Measurements from ENCODE around the gene MNDA.

MNDA gene

GRCh38 chr1:158818560-158818959 lies 12.6 kb upstream of the MNDA start:
- Histone ChIP-seq H3K79me2 (ENCODE audit: insufficient read depth, low read length) (no peaks in the 10 kb centered on the region), H3K9me3 (ENCODE audit: low read length) (no peaks in the 10 kb centered on the region), H4K20me1 (ENCODE audit: insufficient read depth, low read length) (no peaks in the 10 kb centered on the region), H3K4me3 (ENCODE audit: low read depth, low read length, poor library complexity, severe bottlenecking) (no peak overlapping the region), H3K27ac (ENCODE audit: low read depth, low read length, poor library complexity, severe bottlenecking) (no peak overlapping the region), H3F3A (ENCODE audit: insufficient read depth, low read length) (no peaks in the 10 kb centered on the region), H3K36me3 (ENCODE audit: insufficient read depth, low read length) (no peaks in the 10 kb centered on the region), H3K9me2 (ENCODE audit: low read depth, low read length) (no peaks in the 10 kb centered on the region), H3K9ac (ENCODE audit: low read length) (no peak overlapping the region), H3K27me3 (ENCODE audit: insufficient read depth, low read length) (no peaks in the 10 kb centered on the region), H3K4me1 (ENCODE audit: insufficient read depth, low read length, severe bottlenecking) (no peaks in the 10 kb centered on the region), H2AFZ (ENCODE audit: low read length) (no peak overlapping the region), H3K4me2 (ENCODE audit: low read length) (no peak overlapping the region)
- TF ChIP-seq EZH2 (IDR thresholded peaks at IDR 0.05; ENCODE audit: borderline replicate concordance, low read length): no peak
- no peak for TF ChIP-seq CTCF (IDR thresholded peaks at IDR 0.05; ENCODE audit: low read length)

DNA sequence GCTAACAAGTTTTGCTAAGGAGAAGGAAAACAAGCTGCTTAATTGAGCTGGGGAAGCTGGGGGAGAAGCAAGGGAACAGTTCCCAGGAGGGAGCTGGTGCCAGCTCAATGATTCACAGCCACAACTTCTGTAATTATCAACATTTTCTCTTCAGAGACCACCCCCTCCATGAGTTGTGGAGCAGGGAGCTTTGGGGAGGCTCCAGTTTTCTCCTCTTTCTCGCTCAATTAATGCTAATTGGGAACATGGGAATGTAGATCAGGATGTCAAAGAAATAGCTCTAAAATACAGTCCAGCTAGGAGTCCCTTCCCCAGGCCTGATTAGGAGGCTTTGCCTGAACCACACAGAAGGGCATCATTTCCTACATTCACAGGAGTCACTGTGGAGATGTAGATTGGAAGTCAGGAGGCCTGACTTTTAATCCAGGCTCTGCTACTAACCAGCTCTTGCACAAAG lies 12.1 kb upstream of the MNDA start:
- no peaks in the 10 kb centered on the region for H3K9me2 ChIP-seq (ENCODE audit: low read depth, low read length)
- no peak overlapping the region for H3K9ac ChIP-seq (ENCODE audit: low read length)
- no peak overlapping the region for H3K4me3 ChIP-seq (ENCODE audit: low read depth, low read length, poor library complexity, severe bottlenecking)
- no peaks in the 10 kb centered on the region for H4K20me1 ChIP-seq (ENCODE audit: insufficient read depth, low read length)
- H3K27me3 ChIP-seq (ENCODE audit: insufficient read depth, low read length): no peaks in the 10 kb centered on the region
- H3K79me2 ChIP-seq (ENCODE audit: insufficient read depth, low read length): no peaks in the 10 kb centered on the region
- no peaks in the 10 kb centered on the region for H3F3A ChIP-seq (ENCODE audit: insufficient read depth, low read length)
- H2AFZ ChIP-seq (ENCODE audit: low read length): no peak overlapping the region
- H3K4me2 ChIP-seq (ENCODE audit: low read length): no peak overlapping the region
- H3K27ac ChIP-seq (ENCODE audit: low read depth, low read length, poor library complexity, severe bottlenecking): no peak overlapping the region
- H3K9me3 ChIP-seq (ENCODE audit: low read length): no peaks in the 10 kb centered on the region
- H3K36me3 ChIP-seq (ENCODE audit: insufficient read depth, low read length): no peaks in the 10 kb centered on the region
- TF ChIP-seq EZH2 (IDR thresholded peaks at IDR 0.05; ENCODE audit: borderline replicate concordance, low read length) (no peak), CTCF (IDR thresholded peaks at IDR 0.05; ENCODE audit: low read length) (no peak)
- no peaks in the 10 kb centered on the region for H3K4me1 ChIP-seq (ENCODE audit: insufficient read depth, low read length, severe bottlenecking)

GRCh38 chr1:158819461-158820443 lies 11.4 kb upstream of the MNDA start:
- TF ChIP-seq CTCF (IDR thresholded peaks at IDR 0.05; ENCODE audit: low read length) (no peak), EZH2 (IDR thresholded peaks at IDR 0.05; ENCODE audit: borderline replicate concordance, low read length) (no peak)
- no peak overlapping the region for H3K9ac ChIP-seq (ENCODE audit: low read length)
- no peaks in the 10 kb centered on the region for H3K27me3 ChIP-seq (ENCODE audit: insufficient read depth, low read length)
- H3K4me2 ChIP-seq (ENCODE audit: low read length): no peak overlapping the region
- H3F3A ChIP-seq (ENCODE audit: insufficient read depth, low read length): no peaks in the 10 kb centered on the region
- H3K4me3 ChIP-seq (ENCODE audit: low read depth, low read length, poor library complexity, severe bottlenecking): no peak overlapping the region
- H3K27ac ChIP-seq (ENCODE audit: low read depth, low read length, poor library complexity, severe bottlenecking): no peak overlapping the region
- H3K9me3 ChIP-seq (ENCODE audit: low read length): no peaks in the 10 kb centered on the region
- no peaks in the 10 kb centered on the region for H3K36me3 ChIP-seq (ENCODE audit: insufficient read depth, low read length)
- H4K20me1 ChIP-seq (ENCODE audit: insufficient read depth, low read length): no peaks in the 10 kb centered on the region
- H3K79me2 ChIP-seq (ENCODE audit: insufficient read depth, low read length): no peaks in the 10 kb centered on the region
- no peaks in the 10 kb centered on the region for H3K9me2 ChIP-seq (ENCODE audit: low read depth, low read length)
- no peaks in the 10 kb centered on the region for H3K4me1 ChIP-seq (ENCODE audit: insufficient read depth, low read length, severe bottlenecking)
- H2AFZ ChIP-seq (ENCODE audit: low read length): no peak overlapping the region
